Thyroid gland (tissue), 4 donors: ENCODE data around the gene FAIM2. TPM values are rescaled to one million over a fixed set of nuclear protein-coding genes. Genes with fewer than 3 reads are reported as not detected.

ENCODE experiments used
- DNase-seq, 2 donors: peaks; one replicate each; pipeline ENCODE4 v3.0.0-alpha.2; 2019
- H3K27ac ChIP-seq, 3 donors: fragments of 200-600 bp; sonication (generic); 1 replicate in 2 of 3; 2 replicates in 1 of 3; pipeline ENCODE4 v1.5.1; 2016 to 2019; ENCODE audit warnings: mild to moderate bottlenecking in 1 of 3, moderate library complexity in 1 of 3
- H3K27me3 ChIP-seq: fragments of 200-600 bp; sonication (generic); one replicate; pipeline ENCODE4 v1.5.1; 2019
- H3K36me3 ChIP-seq, 2 donors: fragments of 200-600 bp; sonication (generic); one replicate each; pipeline ENCODE4 v1.5.1; 2016 to 2019
- H3K4me1 ChIP-seq, 2 donors: fragments of 200-600 bp; sonication (generic); one replicate each; pipeline ENCODE4 v1.5.1; 2017 to 2019
- H3K4me3 ChIP-seq, 3 donors: fragments of 200-600 bp; sonication (generic); replicated peaks in 1 of 3; 1 replicate in 2 of 3; 2 replicates in 1 of 3; pipeline ENCODE4 v1.5.1; 2016; ENCODE audit warnings: mild to moderate bottlenecking in 1 of 3
- H3K9me3 ChIP-seq: fragments of 200-600 bp; sonication (generic); one replicate; pipeline ENCODE4 v1.5.1; 2017
- POLR2A ChIP-seq, 2 donors: fragments of 450-650 bp; IDR thresholded peaks; one replicate each; pipeline ENCODE4 v1.6.1; 2017; ENCODE audit warnings: antibody characterized with exemption in 2 of 2, mild to moderate bottlenecking in 2 of 2, moderate library complexity in 1 of 2
- WGBS, 2 donors: methylation state at CpG; one replicate each; pipeline ENCODE4 v1.1.5; 2017; 5-methylcytosine and 5-hydroxymethylcytosine counted together
- intact Hi-C: fragments of 100-400 bp; cut with DNase I; formaldehyde crosslinking; loops from one replicate; pipeline ENCODE4 v1.15.1; 2023
- total RNA-seq, 4 donors: library from RNA; depleted of rRNA; stranded (reverse); fragments of >200 nt; gene quantifications; one replicate each; pipeline ENCODE4 v1.2.3, GENCODE V29; 2016
- TF ChIP-seq, protein P1 (sequence below), 6 experiments: fragments of 200-600 bp in 3 of 6; fragments of 450-650 bp in 3 of 6; sonication (generic) in 3 of 6; IDR thresholded peaks; one replicate each; pipeline ENCODE4 v1.5.1; 2016 to 2019; ENCODE audit warnings: antibody characterized with exemption in 6 of 6, mild to moderate bottlenecking in 2 of 6, inconsistent platforms in 1 of 6, moderate library complexity in 1 of 6

Gene FAIM2
- total RNA-seq, 4 donors from 2014 or later: 0.13 to 3.0 (median 0.33) TPM; not detected in 1

DNA sequence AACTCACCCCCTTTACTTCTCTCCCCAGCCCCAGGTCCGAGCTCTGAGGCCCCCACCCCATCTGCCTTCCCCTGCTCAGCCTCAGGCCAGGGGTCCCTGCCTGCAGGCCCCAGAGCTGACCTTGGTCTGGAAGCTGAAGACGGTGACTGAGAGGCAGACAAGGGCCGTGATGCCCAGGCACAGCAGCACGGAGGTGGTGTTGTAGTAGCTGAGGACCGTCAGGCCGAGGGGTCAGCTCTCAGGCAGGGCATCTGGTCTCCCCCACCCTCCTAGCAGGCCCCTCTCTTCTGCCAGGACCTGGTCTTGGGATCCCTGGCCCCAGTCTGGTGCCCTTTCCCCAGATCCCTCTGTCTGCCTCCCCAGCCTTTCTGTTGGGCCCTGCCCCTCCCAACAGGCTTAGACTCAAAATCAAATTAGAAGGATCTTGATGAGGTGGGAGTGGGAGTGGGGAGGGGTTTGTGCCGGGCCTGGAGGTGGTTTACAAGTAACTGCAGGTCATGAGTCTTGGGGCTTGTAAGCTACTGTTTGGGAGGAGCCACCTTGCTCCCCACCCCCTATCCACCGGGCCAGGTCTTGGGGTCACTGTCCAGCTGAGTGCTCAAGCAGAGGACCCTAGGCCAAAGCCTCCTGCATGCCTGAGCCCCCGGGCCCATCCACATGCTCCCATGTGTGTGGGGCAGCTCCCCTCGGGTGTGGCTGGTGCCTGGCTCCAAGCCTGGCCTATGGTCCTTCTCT is 14.2 kb downstream of the FAIM2 start:
- Histone ChIP-seq H3K27ac (no peak overlapping the region), H3K27me3 (no peaks in the 10 kb centered on the region), H3K9me3 (no peaks in the 10 kb centered on the region), H3K36me3 (no peaks in the 10 kb centered on the region), H3K4me1 (peaks cover 4 to 12% of the 10 kb centered on the region in 2 donors), H3K4me3 (no peak overlapping the region)
- TF ChIP-seq, protein P1, sequence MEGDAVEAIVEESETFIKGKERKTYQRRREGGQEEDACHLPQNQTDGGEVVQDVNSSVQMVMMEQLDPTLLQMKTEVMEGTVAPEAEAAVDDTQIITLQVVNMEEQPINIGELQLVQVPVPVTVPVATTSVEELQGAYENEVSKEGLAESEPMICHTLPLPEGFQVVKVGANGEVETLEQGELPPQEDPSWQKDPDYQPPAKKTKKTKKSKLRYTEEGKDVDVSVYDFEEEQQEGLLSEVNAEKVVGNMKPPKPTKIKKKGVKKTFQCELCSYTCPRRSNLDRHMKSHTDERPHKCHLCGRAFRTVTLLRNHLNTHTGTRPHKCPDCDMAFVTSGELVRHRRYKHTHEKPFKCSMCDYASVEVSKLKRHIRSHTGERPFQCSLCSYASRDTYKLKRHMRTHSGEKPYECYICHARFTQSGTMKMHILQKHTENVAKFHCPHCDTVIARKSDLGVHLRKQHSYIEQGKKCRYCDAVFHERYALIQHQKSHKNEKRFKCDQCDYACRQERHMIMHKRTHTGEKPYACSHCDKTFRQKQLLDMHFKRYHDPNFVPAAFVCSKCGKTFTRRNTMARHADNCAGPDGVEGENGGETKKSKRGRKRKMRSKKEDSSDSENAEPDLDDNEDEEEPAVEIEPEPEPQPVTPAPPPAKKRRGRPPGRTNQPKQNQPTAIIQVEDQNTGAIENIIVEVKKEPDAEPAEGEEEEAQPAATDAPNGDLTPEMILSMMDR (IDR thresholded peaks at IDR 0.05): no peak
- TF ChIP-seq POLR2A (IDR thresholded peaks at IDR 0.05): no peak
- intact Hi-C loops: no loop called here
- 88 to 91% methylated on average over 7 of the region's 10 CpGs for WGBS, 2 donors
- DNase-seq: no peak

DNA sequence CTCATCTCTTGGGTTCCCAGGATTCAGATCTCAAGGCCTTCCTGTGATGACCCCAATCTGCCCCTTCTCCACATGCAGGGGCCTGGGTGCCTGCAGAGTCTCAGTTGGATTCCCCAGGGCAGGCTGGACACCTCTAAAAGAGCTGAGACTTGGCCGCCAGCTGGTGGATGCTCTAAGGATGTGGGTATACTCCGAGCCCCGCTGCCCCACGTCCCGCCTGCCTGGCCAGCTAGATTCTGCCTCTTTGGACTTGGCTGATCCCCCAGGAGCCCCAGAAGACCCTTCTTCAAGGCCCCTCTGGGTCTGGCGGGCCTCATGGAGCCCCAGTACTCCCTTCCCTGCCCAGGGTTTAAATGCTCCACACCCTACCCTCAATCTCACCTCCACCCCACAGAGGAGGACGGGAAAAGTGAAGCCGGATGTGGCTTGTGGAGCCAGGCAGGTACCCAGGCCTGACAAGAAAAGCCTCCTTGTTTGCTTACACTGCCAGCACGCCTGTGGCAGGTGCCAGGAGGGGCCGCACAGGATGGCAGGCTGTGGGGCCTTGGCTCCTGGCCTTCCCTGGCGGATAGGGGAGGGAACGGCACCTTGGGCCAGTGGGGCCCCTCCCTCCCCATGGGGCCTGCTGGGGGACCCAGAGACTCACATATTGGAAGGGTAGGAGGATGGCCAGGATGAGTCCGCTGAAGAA is 15.1 kb downstream of the FAIM2 start:
- Histone ChIP-seq H3K9me3 (no peaks in the 10 kb centered on the region), H3K4me3 (no peak overlapping the region), H3K27me3 (no peaks in the 10 kb centered on the region), H3K27ac (no peak overlapping the region), H3K36me3 (no peaks in the 10 kb centered on the region), H3K4me1 (peaks cover 0 to 6% of the 10 kb centered on the region in 2 donors)
- DNase-seq: no peak
- TF ChIP-seq POLR2A (IDR thresholded peaks at IDR 0.05): no peak
- TF ChIP-seq, protein P1 (IDR thresholded peaks at IDR 0.05): no peak
- 78 to 92% methylated on average over 5 to 12 of the region's 13 CpGs for WGBS, 2 donors
- intact Hi-C loops: no loop called here

DNA sequence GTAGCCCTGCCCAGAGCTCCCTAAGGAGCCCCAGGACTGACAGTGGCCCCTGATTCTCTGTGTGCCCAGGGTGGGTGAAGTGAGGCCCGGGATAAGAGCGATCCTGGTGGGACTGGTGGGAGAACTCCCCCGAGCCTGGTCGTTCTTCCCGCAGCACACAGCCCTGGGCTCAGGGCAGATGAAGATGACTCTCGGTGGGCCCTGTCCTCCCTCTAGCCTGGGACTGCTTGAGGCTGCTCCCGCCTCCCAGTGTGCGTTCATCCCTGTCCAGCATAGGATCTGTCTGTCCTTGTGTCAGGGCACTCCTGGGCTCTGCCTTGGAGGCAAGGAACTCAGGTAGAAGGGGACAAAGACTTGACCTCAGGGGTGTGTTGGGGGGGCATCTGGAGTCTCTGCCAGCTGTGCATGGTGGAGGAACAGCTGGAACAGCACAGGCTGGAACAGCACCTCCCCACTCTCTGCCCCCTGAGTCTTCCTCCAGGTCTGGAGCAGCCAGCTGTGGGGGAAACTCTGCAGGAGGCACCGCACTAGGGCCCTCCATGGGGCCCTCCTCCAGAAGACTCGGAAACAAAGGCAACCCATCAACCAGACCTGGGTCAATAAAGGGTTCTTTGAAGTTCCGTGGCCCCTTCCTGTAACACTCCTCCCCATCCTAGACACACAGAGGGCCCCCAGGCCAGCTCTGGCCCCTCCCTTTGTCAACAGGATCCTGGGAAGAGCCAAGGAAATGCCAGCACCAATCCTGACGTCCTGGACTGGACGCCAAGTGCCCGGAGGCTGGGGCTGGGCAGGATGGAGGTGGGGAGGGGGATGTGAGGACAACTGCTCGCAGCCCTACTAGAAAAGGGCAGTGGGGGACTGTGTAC is 15.9 kb downstream of the FAIM2 start:
- H3K4me1 ChIP-seq: peaks cover 0 to 6% of the 10 kb centered on the region in 2 donors
- TF ChIP-seq POLR2A (IDR thresholded peaks at IDR 0.05): no peak
- TF ChIP-seq, protein P1 (IDR thresholded peaks at IDR 0.05): no peak
- 78 to 84% methylated on average over 8 to 9 of the region's 15 CpGs for whole genome bisulfite sequencing, 2 donors
- no peaks in the 10 kb centered on the region for H3K9me3 ChIP-seq
- H3K36me3 ChIP-seq: no peaks in the 10 kb centered on the region
- H3K27ac ChIP-seq: no peak overlapping the region
- intact Hi-C loops: no loop called here
- no peak overlapping the region for H3K4me3 ChIP-seq
- no peaks in the 10 kb centered on the region for H3K27me3 ChIP-seq
- no peak for DNase-seq

DNA sequence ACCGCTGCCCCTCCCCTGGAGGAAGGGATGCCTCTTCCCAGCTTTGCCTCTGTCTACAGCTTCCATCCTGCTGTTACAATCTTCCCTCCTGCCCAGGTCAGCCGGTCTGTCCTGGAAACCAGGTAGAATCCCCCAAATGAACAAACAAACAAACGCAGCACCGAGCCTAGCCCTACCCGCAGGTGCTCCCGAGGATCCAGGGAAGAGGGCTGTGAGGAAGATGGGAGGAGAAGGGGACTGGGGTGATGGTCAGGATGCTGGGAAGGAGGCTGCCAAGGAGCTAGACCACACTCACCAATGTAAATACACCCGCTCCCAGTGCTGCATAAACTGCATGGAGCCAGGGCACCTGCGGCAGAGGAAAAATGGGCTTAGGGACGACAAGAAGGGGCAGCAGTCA is 16.6 kb downstream of the FAIM2 start:
- Histone ChIP-seq H3K36me3 (no peaks in the 10 kb centered on the region), H3K9me3 (no peaks in the 10 kb centered on the region), H3K4me3 (no peak overlapping the region), H3K27ac (no peak overlapping the region), H3K4me1 (peaks cover 0 to 6% of the 10 kb centered on the region in 2 donors), H3K27me3 (no peaks in the 10 kb centered on the region)
- intact Hi-C loops: no loop called here
- DNase-seq: no peak
- TF ChIP-seq POLR2A (IDR thresholded peaks at IDR 0.05): no peak
- TF ChIP-seq, protein P1 (IDR thresholded peaks at IDR 0.05): no peak
- 81 to 82% methylated on average over 9 of the region's 9 CpGs for WGBS, 2 donors
